Neural cell (in vitro differentiated cells): ENCODE results near the gene LUC7L.

Source experiments
- EP300 ChIP-seq: fragments of 450-650 bp; conservative IDR thresholded peaks from 2 replicates; pipeline ENCODE4 v1.6.1; 2014; ENCODE audit warnings: antibody characterized with exemption, mild to moderate bottlenecking, moderate library complexity; ENCODE audit not compliant: poor library complexity, severe bottlenecking
- EZH2 ChIP-seq: fragments of 200-600, 300-800 bp; shearing (Covaris generic), sonication (generic); IDR thresholded peaks from 2 replicates; pipeline ENCODE4 v1.6.1; 2014; ENCODE audit warnings: antibody characterized with exemption, low read length, borderline replicate concordance, mild to moderate bottlenecking; ENCODE audit not compliant: insufficient read depth, poor library complexity, severe bottlenecking
- POLR2AphosphoS5 ChIP-seq: IDR thresholded peaks from 2 replicates; pipeline ENCODE4 v1.6.1; 2012
- RAD21 ChIP-seq: fragments of 450-650 bp; conservative IDR thresholded peaks from 2 replicates; pipeline ENCODE4 v1.6.1; 2014; ENCODE audit warnings: antibody characterized with exemption, mild to moderate bottlenecking, moderate library complexity
- SMC3 ChIP-seq: fragments of 450-650 bp; conservative IDR thresholded peaks from 2 replicates; pipeline ENCODE4 v1.6.1; 2014; ENCODE audit warnings: antibody characterized with exemption, mild to moderate bottlenecking, moderate library complexity; ENCODE audit not compliant: poor library complexity
- TAF1 ChIP-seq: IDR thresholded peaks from 2 replicates; pipeline ENCODE4 v1.6.1; 2012; ENCODE audit warnings: low read depth
- TF ChIP-seq, protein P1 (sequence below): fragments of 450-650 bp; IDR thresholded peaks from 2 replicates; pipeline ENCODE4 v1.5.1; 2014; ENCODE audit warnings: antibody characterized with exemption, mild to moderate bottlenecking, moderate library complexity; ENCODE audit not compliant: poor library complexity, severe bottlenecking
- TF ChIP-seq, protein P2 (sequence below): IDR thresholded peaks from 2 replicates; pipeline ENCODE4 v1.6.1; 2012; ENCODE audit warnings: borderline replicate concordance

DNA sequence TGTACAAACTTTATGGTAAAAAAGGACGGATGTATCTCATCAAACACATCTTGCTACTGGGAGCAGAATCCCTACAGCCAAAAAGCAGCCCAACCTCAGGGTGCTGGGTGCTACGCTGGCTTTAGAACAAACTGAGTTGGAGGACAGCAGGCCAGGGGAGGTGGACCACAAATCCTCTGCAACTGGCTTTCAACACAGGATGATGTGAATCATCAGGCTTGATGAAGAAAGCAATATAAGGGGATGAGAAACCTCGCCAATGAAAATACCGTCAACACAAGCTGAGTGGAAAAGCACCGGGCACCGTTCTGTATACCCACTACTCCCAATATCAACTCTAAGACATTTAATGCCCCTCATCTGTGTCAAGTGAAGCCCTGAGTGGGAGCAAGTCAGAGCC, 34.7 kb downstream of the LUC7L start:
- TF ChIP-seq, protein P1, sequence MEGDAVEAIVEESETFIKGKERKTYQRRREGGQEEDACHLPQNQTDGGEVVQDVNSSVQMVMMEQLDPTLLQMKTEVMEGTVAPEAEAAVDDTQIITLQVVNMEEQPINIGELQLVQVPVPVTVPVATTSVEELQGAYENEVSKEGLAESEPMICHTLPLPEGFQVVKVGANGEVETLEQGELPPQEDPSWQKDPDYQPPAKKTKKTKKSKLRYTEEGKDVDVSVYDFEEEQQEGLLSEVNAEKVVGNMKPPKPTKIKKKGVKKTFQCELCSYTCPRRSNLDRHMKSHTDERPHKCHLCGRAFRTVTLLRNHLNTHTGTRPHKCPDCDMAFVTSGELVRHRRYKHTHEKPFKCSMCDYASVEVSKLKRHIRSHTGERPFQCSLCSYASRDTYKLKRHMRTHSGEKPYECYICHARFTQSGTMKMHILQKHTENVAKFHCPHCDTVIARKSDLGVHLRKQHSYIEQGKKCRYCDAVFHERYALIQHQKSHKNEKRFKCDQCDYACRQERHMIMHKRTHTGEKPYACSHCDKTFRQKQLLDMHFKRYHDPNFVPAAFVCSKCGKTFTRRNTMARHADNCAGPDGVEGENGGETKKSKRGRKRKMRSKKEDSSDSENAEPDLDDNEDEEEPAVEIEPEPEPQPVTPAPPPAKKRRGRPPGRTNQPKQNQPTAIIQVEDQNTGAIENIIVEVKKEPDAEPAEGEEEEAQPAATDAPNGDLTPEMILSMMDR, result no peak
- TF ChIP-seq SMC3, result no peak
- TF ChIP-seq TAF1, result no peak
- no peak for TF ChIP-seq RAD21
- TF ChIP-seq EP300, result no peak
- TF ChIP-seq, protein P2, sequence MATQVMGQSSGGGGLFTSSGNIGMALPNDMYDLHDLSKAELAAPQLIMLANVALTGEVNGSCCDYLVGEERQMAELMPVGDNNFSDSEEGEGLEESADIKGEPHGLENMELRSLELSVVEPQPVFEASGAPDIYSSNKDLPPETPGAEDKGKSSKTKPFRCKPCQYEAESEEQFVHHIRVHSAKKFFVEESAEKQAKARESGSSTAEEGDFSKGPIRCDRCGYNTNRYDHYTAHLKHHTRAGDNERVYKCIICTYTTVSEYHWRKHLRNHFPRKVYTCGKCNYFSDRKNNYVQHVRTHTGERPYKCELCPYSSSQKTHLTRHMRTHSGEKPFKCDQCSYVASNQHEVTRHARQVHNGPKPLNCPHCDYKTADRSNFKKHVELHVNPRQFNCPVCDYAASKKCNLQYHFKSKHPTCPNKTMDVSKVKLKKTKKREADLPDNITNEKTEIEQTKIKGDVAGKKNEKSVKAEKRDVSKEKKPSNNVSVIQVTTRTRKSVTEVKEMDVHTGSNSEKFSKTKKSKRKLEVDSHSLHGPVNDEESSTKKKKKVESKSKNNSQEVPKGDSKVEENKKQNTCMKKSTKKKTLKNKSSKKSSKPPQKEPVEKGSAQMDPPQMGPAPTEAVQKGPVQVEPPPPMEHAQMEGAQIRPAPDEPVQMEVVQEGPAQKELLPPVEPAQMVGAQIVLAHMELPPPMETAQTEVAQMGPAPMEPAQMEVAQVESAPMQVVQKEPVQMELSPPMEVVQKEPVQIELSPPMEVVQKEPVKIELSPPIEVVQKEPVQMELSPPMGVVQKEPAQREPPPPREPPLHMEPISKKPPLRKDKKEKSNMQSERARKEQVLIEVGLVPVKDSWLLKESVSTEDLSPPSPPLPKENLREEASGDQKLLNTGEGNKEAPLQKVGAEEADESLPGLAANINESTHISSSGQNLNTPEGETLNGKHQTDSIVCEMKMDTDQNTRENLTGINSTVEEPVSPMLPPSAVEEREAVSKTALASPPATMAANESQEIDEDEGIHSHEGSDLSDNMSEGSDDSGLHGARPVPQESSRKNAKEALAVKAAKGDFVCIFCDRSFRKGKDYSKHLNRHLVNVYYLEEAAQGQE, result no peak
- no peak for TF ChIP-seq EZH2
- TF ChIP-seq POLR2AphosphoS5, result no peak
